Measurements from ENCODE around the gene LPP.

The LPP gene

GRCh38 chr3:188780193-188781147 lies 626.5 kb downstream of the LPP start:
- no peak for DNase-seq

GRCh38 chr3:188782613-188783124 lies 628.7 kb downstream of the LPP start:
- DNase-seq = no peak

- DNase-seq = no peak
Observed at GRCh38 chr3:188786424-188786823, 632.5 kb downstream of the LPP start.

GRCh38 chr3:188788621-188789081 lies 634.7 kb downstream of the LPP start:
- no peak for DNase-seq

- no peak for DNase-seq
Observed at GRCh38 chr3:188789251-188789650, 635.3 kb downstream of the LPP start.

- DNase-seq = no peak
Observed at GRCh38 chr3:188791311-188791710, 637.4 kb downstream of the LPP start.

GRCh38 chr3:188792793-188793192 lies 638.8 kb downstream of the LPP start:
- DNase-seq = no peak

GRCh38 chr3:188796122-188796631 lies 642.2 kb downstream of the LPP start:
- DNase-seq = no peak

- no peak for DNase-seq
Observed at GRCh38 chr3:188797045-188797444, 643.1 kb downstream of the LPP start.

GRCh38 chr3:188798556-188799145 lies 644.7 kb downstream of the LPP start:
- DNase-seq = no peak

- no peak for DNase-seq
Observed at GRCh38 chr3:188801393-188801792, 647.4 kb downstream of the LPP start.

GRCh38 chr3:188802645-188803044 lies 648.7 kb downstream of the LPP start:
- DNase-seq = no peak

GRCh38 chr3:188807006-188807405 lies 653.0 kb downstream of the LPP start:
- DNase-seq = no peak

GRCh38 chr3:188812198-188812597 lies 658.2 kb downstream of the LPP start:
- DNase-seq = no peak

GRCh38 chr3:188814581-188814980 lies 660.6 kb downstream of the LPP start:
- no peak for DNase-seq

- no peak for DNase-seq
Observed at GRCh38 chr3:188817103-188817934, 663.4 kb downstream of the LPP start.

GRCh38 chr3:188817935-188818269 lies 663.9 kb downstream of the LPP start:
- no peak for DNase-seq

GRCh38 chr3:188818282-188818681 lies 664.3 kb downstream of the LPP start:
- DNase-seq = no peak

GRCh38 chr3:188819939-188820338 lies 666.0 kb downstream of the LPP start:
- no peak for DNase-seq

- no peak for DNase-seq
Observed at GRCh38 chr3:188822004-188822403, 668.0 kb downstream of the LPP start.

- no peak for DNase-seq
Observed at GRCh38 chr3:188822411-188822810, 668.5 kb downstream of the LPP start.

- DNase-seq = no peak
Observed at GRCh38 chr3:188824566-188824965, 670.6 kb downstream of the LPP start.

GRCh38 chr3:188825901-188826300 lies 671.9 kb downstream of the LPP start:
- no peak for DNase-seq
